ENCODE data around the gene THOC3.
"Not testable (repeated sequence)": the region's sequence is repeated elsewhere in the genome, so short reads cannot be mapped to it uniquely, and the experiment has no call there.

- not testable (repeated sequence) for TF ChIP-seq EZH2 (IDR thresholded peaks at IDR 0.05; ENCODE audit: borderline replicate concordance, low read depth, low read length, severe bottlenecking); CTCF (IDR thresholded peaks at IDR 0.05; ENCODE audit: borderline replicate concordance, extremely low read depth, low read length, poor library complexity, severe bottlenecking)
Measured at GRCh38 chr5:175913835-175914672, 54.1 kb downstream of the THOC3 start.
